A673 (cell line): ENCODE measurements around the gene SERHL2.

Experiments used
- CTCF ChIP-seq: fragments of 300-800, 200-600 bp; sonication (generic); conservative IDR thresholded peaks from 2 replicates; pipeline ENCODE4 v1.5.1; 2017; ENCODE audit warnings: low read depth, mild to moderate bottlenecking, antibody characterized with exemption, low read length, moderate library complexity, mixed read lengths
- EZH2 ChIP-seq: fragments of 200-600 bp; sonication (generic); IDR thresholded peaks from 2 replicates; pipeline ENCODE4 v1.6.1; 2017; ENCODE audit warnings: borderline replicate concordance, low read depth, mild to moderate bottlenecking, mixed read lengths, antibody characterized with exemption, low read length; ENCODE audit not compliant: poor library complexity, severe bottlenecking

GRCh38 chr22:42544686-42545085 is 9.1 kb upstream of the SERHL2 start:
- no peak for TF ChIP-seq CTCF
- no peak for TF ChIP-seq EZH2
